GM12874 (cell line): ENCODE results near the gene AGRN.

Experiments
- CTCF ChIP-seq: IDR thresholded peaks from 2 replicates; pipeline ENCODE4 v1.5.1; 2011; ENCODE audit warnings: low read depth, mild to moderate bottlenecking, control low read depth, low read length, moderate library complexity; ENCODE audit not compliant: insufficient read depth

Gene AGRN

DNA sequence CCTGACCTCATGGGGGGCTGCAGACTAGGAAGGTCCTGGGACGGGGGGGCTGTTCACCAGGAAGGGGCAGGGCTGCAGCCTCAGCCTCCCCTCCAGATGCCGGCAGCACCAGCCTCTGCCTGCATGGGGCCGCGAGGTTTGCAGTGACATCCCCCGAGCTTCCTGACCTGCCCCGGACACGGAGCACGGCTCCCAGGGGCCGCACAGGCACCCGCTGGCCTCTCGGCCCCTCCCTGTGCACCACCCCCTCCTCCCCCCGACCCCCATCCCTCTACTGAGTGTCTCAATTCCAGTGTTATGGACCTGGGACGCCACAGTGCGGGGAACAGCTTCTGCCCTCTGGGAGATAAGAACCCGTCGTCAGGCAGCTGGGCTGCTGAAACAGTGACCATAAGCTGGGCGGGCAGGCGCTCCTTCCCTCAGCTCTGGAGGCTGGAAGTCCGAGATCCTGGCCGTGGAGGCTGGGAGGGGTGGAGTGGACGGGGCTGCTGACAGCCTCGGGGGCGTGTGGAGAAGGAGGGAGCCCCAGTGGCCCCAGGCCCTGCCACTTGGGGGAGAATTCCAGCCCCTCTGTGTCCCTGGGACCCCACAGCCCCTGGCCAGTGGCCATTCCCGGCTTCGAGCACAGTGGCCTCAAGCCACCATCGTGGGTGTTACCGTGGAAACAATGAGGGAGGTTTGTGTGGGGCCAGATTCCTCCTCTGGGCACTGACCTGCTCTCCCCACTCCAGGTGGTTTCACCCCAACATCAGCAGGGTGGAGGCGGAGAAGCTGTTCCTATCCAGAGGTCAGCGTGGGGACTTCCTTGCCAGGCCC lies 42.6 kb downstream of the AGRN start:
- TF ChIP-seq CTCF: no peak

DNA sequence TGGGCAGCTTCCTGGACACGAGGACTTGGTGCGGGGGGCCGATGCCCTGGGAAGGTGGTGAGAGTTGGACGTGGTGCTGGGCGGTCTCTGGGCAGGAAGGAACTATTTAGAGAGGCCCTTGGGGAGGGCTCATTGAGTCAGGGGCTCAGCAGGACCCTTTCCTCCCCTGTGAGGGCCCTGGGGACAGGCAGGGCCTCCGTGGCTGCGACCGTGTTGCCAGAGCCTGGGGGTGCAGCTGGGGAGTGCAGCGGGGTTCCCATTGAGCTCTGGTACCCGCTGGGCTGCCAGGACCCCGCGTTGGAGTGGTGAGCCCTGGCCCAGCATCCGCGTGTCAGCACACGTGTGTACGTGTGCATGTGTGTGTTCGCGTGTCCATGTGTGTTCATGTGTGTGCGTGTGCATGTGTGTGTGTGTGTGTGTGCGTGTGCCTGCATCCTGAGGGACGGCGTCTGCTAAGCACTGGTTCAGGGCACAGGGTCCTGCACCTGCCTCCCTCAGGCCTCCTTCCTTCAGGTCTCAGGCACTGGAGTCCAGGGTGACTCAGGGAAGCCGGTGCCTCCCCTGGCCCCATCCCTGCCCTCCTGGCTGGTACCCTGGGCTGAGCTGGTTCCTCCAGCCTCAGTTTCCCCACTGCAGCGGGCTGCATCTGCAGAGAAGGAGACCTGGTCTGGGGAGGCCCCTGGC lies 43.5 kb downstream of the AGRN start:
- TF ChIP-seq CTCF: no peak

- TF ChIP-seq CTCF: peak; percentile 97
Measured at GRCh38 chr1:1063945-1064831, 44.3 kb downstream of the AGRN start.

- no peak for TF ChIP-seq CTCF
Measured at GRCh38 chr1:1065265-1065939, 45.5 kb downstream of the AGRN start.

- TF ChIP-seq CTCF: no peak
Measured at GRCh38 chr1:1066403-1067283, 46.7 kb downstream of the AGRN start.

DNA sequence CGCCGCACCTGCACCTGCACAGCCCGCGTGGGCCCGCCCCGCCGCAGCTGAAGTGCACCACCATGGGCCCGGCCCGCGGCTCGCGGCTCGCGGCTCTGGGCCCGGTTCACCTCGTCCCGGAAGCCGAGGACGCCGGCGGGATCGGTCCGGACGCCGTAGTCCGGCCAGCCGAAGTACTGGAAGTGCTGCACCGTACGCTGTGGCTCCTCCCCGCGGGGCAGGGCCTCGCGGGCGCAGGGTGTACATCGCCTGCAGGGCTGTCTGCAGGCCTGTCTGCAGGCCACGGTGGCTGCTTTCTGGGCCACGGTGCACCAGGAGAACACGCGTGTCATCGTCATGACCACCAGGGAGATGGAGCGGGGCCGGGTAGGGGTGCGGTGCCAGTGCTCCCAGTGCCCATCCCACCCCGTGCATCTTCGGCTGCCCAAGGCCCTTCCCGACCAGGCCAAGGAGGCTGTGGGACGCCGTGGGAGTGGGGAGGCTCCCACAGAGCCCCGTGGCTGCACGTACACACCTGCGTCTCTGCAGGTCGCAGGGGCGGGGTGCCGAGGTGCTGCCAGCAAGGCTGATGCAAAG lies 47.5 kb downstream of the AGRN start:
- TF ChIP-seq CTCF: no peak
